BE2C (cell line): ENCODE measurements around the gene LYZL2.
"Not testable (repeated sequence)": the region's sequence is repeated elsewhere in the genome, so short reads cannot be mapped to it uniquely, and the experiment has no call there.

Experiments
- DNase-seq: peaks from one replicate; pipeline ENCODE4 v3.0.0-alpha.2; 2020
- H3K27me3 ChIP-seq: fragments of 250-450 bp; sonication (Bioruptor Pico); 2 replicates; pipeline ENCODE4 v1.5.1; 2020; ENCODE audit warnings: mild to moderate bottlenecking
- H3K36me3 ChIP-seq: fragments of 250-450 bp; sonication (Bioruptor Pico); 2 replicates; pipeline ENCODE4 v1.5.1; 2020; ENCODE audit warnings: mild to moderate bottlenecking
- H3K4me1 ChIP-seq: fragments of 250-450 bp; sonication (Bioruptor Pico); 2 replicates; pipeline ENCODE4 v1.5.1; 2020
- H3K4me3 ChIP-seq: 2 replicates; pipeline ENCODE4 v1.5.1; 2011; ENCODE audit warnings: low read depth, low read length
- H3K9me3 ChIP-seq: fragments of 250-450 bp; sonication (Bioruptor Pico); 2 replicates; pipeline ENCODE4 v1.5.1; 2020
- CTCF ChIP-seq: IDR thresholded peaks from 2 replicates; pipeline ENCODE4 v1.5.1; 2012; ENCODE audit warnings: mild to moderate bottlenecking, low read depth, low read length

LYZL2 gene

GRCh38 chr10:30603589-30603988 lies 26.0 kb downstream of the LYZL2 start:
- Histone ChIP-seq H3K4me1 (no peaks in the 10 kb centered on the region), H3K36me3 (no peaks in the 10 kb centered on the region), H3K27me3 (no peaks in the 10 kb centered on the region), H3K9me3 (no peaks in the 10 kb centered on the region), H3K4me3 (no peak overlapping the region)
- no peak for DNase-seq
- TF ChIP-seq CTCF: no peak

- Histone ChIP-seq H3K27me3 (no peaks in the 10 kb centered on the region), H3K4me3 (no peak overlapping the region), H3K4me1 (no peaks in the 10 kb centered on the region), H3K36me3 (no peaks in the 10 kb centered on the region), H3K9me3 (no peaks in the 10 kb centered on the region)
- DNase-seq: no peak
- TF ChIP-seq CTCF: no peak
Measured at GRCh38 chr10:30602747-30603146, 26.8 kb downstream of the LYZL2 start.

GRCh38 chr10:30600005-30600404 lies 29.5 kb downstream of the LYZL2 start:
- TF ChIP-seq CTCF: no peak
- H3K9me3 ChIP-seq: no peaks in the 10 kb centered on the region
- DNase-seq: no peak

GRCh38 chr10:30598105-30598776 lies 31.3 kb downstream of the LYZL2 start:
- Histone ChIP-seq H3K4me3 (no peak overlapping the region), H3K36me3 (no peaks in the 10 kb centered on the region), H3K9me3 (no peaks in the 10 kb centered on the region), H3K27me3 (no peaks in the 10 kb centered on the region), H3K4me1 (no peaks in the 10 kb centered on the region)
- DNase-seq: no peak
- no peak for TF ChIP-seq CTCF

More at GRCh38 chr10:30600005-30600404, 29.5 kb downstream of the LYZL2 start:
- H3K27me3 ChIP-seq: no peaks in the 10 kb centered on the region
- no peak overlapping the region for H3K4me3 ChIP-seq
- no peaks in the 10 kb centered on the region for H3K4me1 ChIP-seq
- no peaks in the 10 kb centered on the region for H3K36me3 ChIP-seq

GRCh38 chr10:30597433-30597824 lies 32.1 kb downstream of the LYZL2 start:
- not testable (repeated sequence) for H3K4me3 ChIP-seq, DNase-seq, H3K36me3 ChIP-seq, H3K9me3 ChIP-seq, H3K27me3 ChIP-seq, H3K4me1 ChIP-seq

- not testable (repeated sequence) for H3K4me3 ChIP-seq, H3K4me1 ChIP-seq, H3K27me3 ChIP-seq, H3K9me3 ChIP-seq, H3K36me3 ChIP-seq
- peak; percentile 20 for DNase-seq
Measured at GRCh38 chr10:30596493-30597432, 32.8 kb downstream of the LYZL2 start.

GRCh38 chr10:30596013-30596412 lies 33.5 kb downstream of the LYZL2 start:
- H3K4me1 ChIP-seq: no peaks in the 10 kb centered on the region
- no peaks in the 10 kb centered on the region for H3K27me3 ChIP-seq
- no peaks in the 10 kb centered on the region for H3K9me3 ChIP-seq
- no peak for TF ChIP-seq CTCF
- DNase-seq: no peak
- H3K36me3 ChIP-seq: no peaks in the 10 kb centered on the region
- H3K4me3 ChIP-seq: no peak overlapping the region
